ENCODE measurements around the gene ZNF692. TPM values are rescaled to one million over a fixed set of nuclear protein-coding genes. Genes with fewer than 3 reads are reported as not detected.

The ZNF692 gene
- total RNA-seq, 1 experiment from 2014 or later = 40.1 TPM

- no peak overlapping the region for H4K5ac ChIP-seq (ENCODE audit: insufficient read length, low read depth, low read length)
- peaks cover 3% of the 10 kb centered on the region for H3K79me2 ChIP-seq (ENCODE audit: insufficient read depth, low read length)
- no peak overlapping the region for H2BK5ac ChIP-seq (ENCODE audit: insufficient read length, low read length)
- H4K8ac ChIP-seq (replicated peaks; ENCODE audit: insufficient read length, low read depth, low read length) = no peak overlapping the region
- no peaks in the 10 kb centered on the region for H3K23me2 ChIP-seq (ENCODE audit: insufficient read length, low read depth, low read length, poor library complexity, severe bottlenecking)
- no CpG with 5 or more reads among the region's 8 CpGs for WGBS (ENCODE audit: extremely low coverage, insufficient read length, low lambda C conversion rate)
- no peak overlapping the region for H3K14ac ChIP-seq (ENCODE audit: insufficient read depth, low read length)
- H3K79me1 ChIP-seq (ENCODE audit: insufficient read depth, low read depth, low read length, poor library complexity, severe bottlenecking) = no peaks in the 10 kb centered on the region
- H3K36me3 Mint-ChIP-seq (ENCODE audit: insufficient read depth in 1 of 3, low read depth in 3 of 3) = peaks cover 12 to 32% (median 19%) of the 10 kb centered on the region in 3 experiments; a peak in 6 of 7 replicates
- H2BK15ac ChIP-seq (ENCODE audit: low read depth, low read length) = no peak overlapping the region
- no peak for DNase-seq
- H4K20me1 ChIP-seq (ENCODE audit: control insufficient read depth, insufficient read depth, insufficient read length) = no peaks in the 10 kb centered on the region
- H2BK120ac ChIP-seq (ENCODE audit: low read depth, low read length, poor library complexity, severe bottlenecking) = no peak overlapping the region
- H3K27me3 ChIP-seq (ENCODE audit: insufficient read depth, low read length) = no peaks in the 10 kb centered on the region
- no peak overlapping the region for H3K9ac ChIP-seq (ENCODE audit: extremely low read depth, insufficient read length, low read length)
- H3K9me3 Mint-ChIP-seq = no peaks in the 10 kb centered on the region
- no peak overlapping the region for H2BK20ac ChIP-seq (ENCODE audit: low read depth, low read length, poor library complexity, severe bottlenecking)
- H3K27ac Mint-ChIP-seq = no peak overlapping the region
- H3K4me2 ChIP-seq (ENCODE audit: insufficient read depth, insufficient read length, low read length) = no peak overlapping the region
- H3K4me1 ChIP-seq (ENCODE audit: insufficient read depth, low read length) = no peaks in the 10 kb centered on the region
- H3K27me3 Mint-ChIP-seq (ENCODE audit: low read depth) = no peaks in the 10 kb centered on the region
- H3K4me1 Mint-ChIP-seq = peaks cover 2 to 13% of the 10 kb centered on the region in 2 experiments; a peak in 3 of 4 replicates
- H3K56ac ChIP-seq (ENCODE audit: insufficient read length, low read depth, low read length) = no peak overlapping the region
- H2BK12ac ChIP-seq (ENCODE audit: insufficient read length, low read depth, low read length) = no peak overlapping the region
- H2AK5ac ChIP-seq (ENCODE audit: insufficient read length, low read length) = no peak overlapping the region
- H4K91ac ChIP-seq (ENCODE audit: insufficient read length, low read depth, low read length) = no peak overlapping the region
- no peak overlapping the region for H3K23ac ChIP-seq (ENCODE audit: insufficient read length, low read depth, low read length)
- no peak overlapping the region for H3K18ac ChIP-seq (ENCODE audit: insufficient read length, low read depth, low read length)
- H3T11ph ChIP-seq (ENCODE audit: low read length) = no peak overlapping the region
- TF ChIP-seq CTCF (conservative IDR thresholded peaks at IDR 0.05) = no peak
- no peak overlapping the region for H2AFZ ChIP-seq (ENCODE audit: low read length)
- no peaks in the 10 kb centered on the region for H3K9me3 ChIP-seq (ENCODE audit: control insufficient read depth, low read depth, low read length)
- H3K4ac ChIP-seq (ENCODE audit: low read depth, low read length) = no peak overlapping the region
- no peak overlapping the region for H3K4me3 Mint-ChIP-seq
- H3K27ac ChIP-seq (ENCODE audit: insufficient read length, low read depth, low read length) = no peak overlapping the region
These were observed 16.0 kb downstream of the ZNF692 start for GRCh38 chr1:248842781-248843331.

Data from H9 (cell line).